HepG2 (cell line): ENCODE data around the gene PRPF38A. TPM values are rescaled to one million over a fixed set of nuclear protein-coding genes. Genes with fewer than 3 reads are reported as not detected.

Source experiments
- BORCS8-MEF2B ChIP-seq: sonication (generic); formaldehyde crosslinking; IDR thresholded peaks from 2 replicates; pipeline ENCODE4 v1.8.0; 2022; ENCODE audit warnings: mild to moderate bottlenecking, missing genetic modification reagents
- BRF2 ChIP-seq: sonication (generic); formaldehyde crosslinking; IDR thresholded peaks from 2 replicates; pipeline ENCODE4 v1.8.1; 2022; ENCODE audit warnings: mild to moderate bottlenecking, missing genetic modification reagents
- CTCF ChIP-seq: sonication (generic); formaldehyde crosslinking; IDR thresholded peaks from 2 replicates; pipeline ENCODE4 v1.5.0; 2020; ENCODE audit warnings: mild to moderate bottlenecking, missing genetic modification reagents, moderate library complexity
- IRF2 ChIP-seq: IDR thresholded peaks from 2 replicates; pipeline ENCODE4 v1.6.1; 2018; ENCODE audit warnings: missing genetic modification reagents, missing compliant biosample characterization
- KLF13 ChIP-seq: sonication (generic); formaldehyde crosslinking; IDR thresholded peaks from 2 replicates; pipeline ENCODE4 v1.4.0; 2020; ENCODE audit warnings: mild to moderate bottlenecking, missing genetic modification reagents
- KLF9 ChIP-seq: IDR thresholded peaks from 2 replicates; pipeline ENCODE4 v1.6.1; 2016; ENCODE audit warnings: low read depth
- KMT2A ChIP-seq: sonication (generic); formaldehyde crosslinking; IDR thresholded peaks from 2 replicates; pipeline ENCODE4 v1.4.0; 2020; ENCODE audit warnings: missing genetic modification reagents
- MAX ChIP-seq: IDR thresholded peaks from 2 replicates; pipeline ENCODE4 v1.6.1; 2012; ENCODE audit warnings: inconsistent platforms
- NAIF1 ChIP-seq: sonication (generic); formaldehyde crosslinking; IDR thresholded peaks from 2 replicates; pipeline ENCODE4 v1.5.0; 2020; ENCODE audit warnings: mild to moderate bottlenecking, missing genetic modification reagents, borderline replicate concordance
- NR3C1 ChIP-seq: sonication (generic); formaldehyde crosslinking; IDR thresholded peaks from 2 replicates; pipeline ENCODE4 v1.4.0; 2020; ENCODE audit warnings: missing genetic modification reagents
- RERE ChIP-seq: IDR thresholded peaks from 2 replicates; pipeline ENCODE4 v1.6.1; 2016; ENCODE audit warnings: low read depth, missing genetic modification reagents, missing compliant biosample characterization
- SALL1 ChIP-seq: sonication (generic); formaldehyde crosslinking; IDR thresholded peaks from 2 replicates; pipeline ENCODE4 v1.8.0; 2022; ENCODE audit warnings: mild to moderate bottlenecking, missing genetic modification reagents
- SAP130 ChIP-seq: IDR thresholded peaks from 2 replicates; pipeline ENCODE4 v1.6.1; 2016; ENCODE audit warnings: low read depth
- SP4 ChIP-seq: sonication (generic); formaldehyde crosslinking; IDR thresholded peaks from 2 replicates; pipeline ENCODE4 v1.8.1; 2023; ENCODE audit warnings: mild to moderate bottlenecking, missing genetic modification reagents
- TCF7 ChIP-seq: sonication (generic); IDR thresholded peaks from 2 replicates; pipeline ENCODE4 v1.6.1; 2016; ENCODE audit warnings: antibody characterized with exemption, low read depth
- UBTF ChIP-seq: sonication (generic); formaldehyde crosslinking; IDR thresholded peaks from 2 replicates; pipeline ENCODE4 v1.4.0; 2020; ENCODE audit warnings: mild to moderate bottlenecking, missing genetic modification reagents
- ZNF292 ChIP-seq: sonication (generic); formaldehyde crosslinking; IDR thresholded peaks from 2 replicates; pipeline ENCODE4 v1.8.1; 2022; ENCODE audit warnings: mild to moderate bottlenecking, low read depth, missing genetic modification reagents, borderline replicate concordance
- ZNF331 ChIP-seq: sonication (generic); formaldehyde crosslinking; IDR thresholded peaks from 2 replicates; pipeline ENCODE4 v1.4.0; 2020; ENCODE audit warnings: missing genetic modification reagents
- ZNF772 ChIP-seq: sonication (generic); formaldehyde crosslinking; IDR thresholded peaks from 2 replicates; pipeline ENCODE4 v1.5.0; 2020; ENCODE audit warnings: mild to moderate bottlenecking, missing genetic modification reagents
- polyA plus RNA-seq, 8 experiments: library from polyadenylated mRNA; depleted of rRNA in 3 of 8; stranded (reverse) in 7 of 8; unstranded in 1 of 8; fragments of >200 nt; fragmentation: Illumina TruSeq in 4 of 8; extraction: Trizol in 4 of 8; gene quantifications; 2 replicates each; pipeline versions ENCODE4 v1.2.1 to v1.2.3, GENCODE V29; 2011 to 2016; ENCODE audit warnings: low read depth in 4 of 8, missing spikeins in 1 of 8, mixed read lengths in 1 of 8; ENCODE audit not compliant: insufficient read depth in 1 of 8
- total RNA-seq, 5 experiments: library from RNA; depleted of rRNA; stranded (reverse); fragments of >200 nt; fragmentation: Illumina TruSeq; extraction: Trizol; gene quantifications; 2 replicates each; pipeline ENCODE4 v1.2.3, GENCODE V29; 2016; ENCODE audit warnings: low read depth in 1 of 5

PRPF38A gene
- total and polyA plus RNA-seq, 2 of the 13 experiments (the other 11 are each of a cell fraction or from before 2014, with no cell fraction given): 18.3 to 45.5 TPM

GRCh38 chr1:52368383-52369172 is 35.8 kb upstream of the PRPF38A start (continued):
- TF ChIP-seq BRF2 (CRISPR knock-in tag) (no peak), KMT2A (CRISPR knock-in tag) (peak; percentile 27; the same call in 1 of the 2 replicates), NAIF1 (CRISPR knock-in tag) (peak; percentile 18; the same call in 1 of the 2 replicates), ZNF772 (no peak), RERE (CRISPR knock-in tag) (no peak), BORCS8-MEF2B (CRISPR knock-in tag) (0 out of 2 replicates have a peak, but pooled peaks have one; percentile 17), TCF7 (no peak), KLF13 (CRISPR knock-in tag) (0 out of 2 replicates have a peak, but pooled peaks have one; percentile 29), IRF2 (CRISPR knock-in tag) (peak; percentile 41; the same call in 1 of the 2 replicates), UBTF (peak; percentile 60; the same call in 1 of the 2 replicates), CTCF (peak; percentile 62), KLF9 (CRISPR knock-in tag) (peak; percentile 65; the same call in 1 of the 2 replicates), SAP130 (CRISPR knock-in tag) (peak; percentile 82), ZNF331 (0 out of 2 replicates have a peak, but pooled peaks have one; percentile 7), NR3C1 (no peak), SP4 (CRISPR knock-in tag) (peak; percentile 32; the same call in 1 of the 2 replicates), SALL1 (0 out of 2 replicates have a peak, but pooled peaks have one; percentile 54), ZNF292 (CRISPR knock-in tag) (0 out of 2 replicates have a peak, but pooled peaks have one; percentile 21), MAX (peak; percentile 49)
